A549 (cell line): ENCODE results near the gene GABRR3.

ENCODE experiments used
- KDM1A ChIP-seq: fragments of 200-600 bp; sonication (generic); IDR thresholded peaks from 2 replicates; pipeline ENCODE4 v1.6.1; 2016; ENCODE audit warnings: low read depth, mild to moderate bottlenecking
- TF ChIP-seq, protein P1 (sequence below): fragments of >200 bp; sonication (Bioruptor Twin); formaldehyde crosslinking; IDR thresholded peaks from 3 replicates; pipeline ENCODE4 v1.5.1; 2016

DNA sequence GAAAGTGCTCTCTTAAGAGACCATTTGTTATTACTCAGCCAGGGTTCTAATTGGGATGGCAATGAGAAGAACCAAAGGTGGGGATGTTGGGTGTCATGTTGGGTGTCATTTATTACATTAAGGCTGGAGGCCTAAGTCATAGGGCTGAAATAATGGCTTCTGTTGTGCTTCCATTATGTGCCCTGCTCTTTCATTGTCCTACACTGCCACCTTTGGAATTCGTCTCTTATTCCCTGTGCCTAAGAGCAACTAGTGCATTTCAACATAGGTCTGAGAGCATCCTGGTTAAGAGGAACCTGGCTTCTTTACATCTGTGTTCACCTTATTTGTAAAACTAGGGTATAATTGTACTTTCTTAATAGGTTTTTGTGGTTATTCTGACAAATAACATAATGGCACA, 95.1 kb downstream of the GABRR3 start:
- TF ChIP-seq, protein P1, sequence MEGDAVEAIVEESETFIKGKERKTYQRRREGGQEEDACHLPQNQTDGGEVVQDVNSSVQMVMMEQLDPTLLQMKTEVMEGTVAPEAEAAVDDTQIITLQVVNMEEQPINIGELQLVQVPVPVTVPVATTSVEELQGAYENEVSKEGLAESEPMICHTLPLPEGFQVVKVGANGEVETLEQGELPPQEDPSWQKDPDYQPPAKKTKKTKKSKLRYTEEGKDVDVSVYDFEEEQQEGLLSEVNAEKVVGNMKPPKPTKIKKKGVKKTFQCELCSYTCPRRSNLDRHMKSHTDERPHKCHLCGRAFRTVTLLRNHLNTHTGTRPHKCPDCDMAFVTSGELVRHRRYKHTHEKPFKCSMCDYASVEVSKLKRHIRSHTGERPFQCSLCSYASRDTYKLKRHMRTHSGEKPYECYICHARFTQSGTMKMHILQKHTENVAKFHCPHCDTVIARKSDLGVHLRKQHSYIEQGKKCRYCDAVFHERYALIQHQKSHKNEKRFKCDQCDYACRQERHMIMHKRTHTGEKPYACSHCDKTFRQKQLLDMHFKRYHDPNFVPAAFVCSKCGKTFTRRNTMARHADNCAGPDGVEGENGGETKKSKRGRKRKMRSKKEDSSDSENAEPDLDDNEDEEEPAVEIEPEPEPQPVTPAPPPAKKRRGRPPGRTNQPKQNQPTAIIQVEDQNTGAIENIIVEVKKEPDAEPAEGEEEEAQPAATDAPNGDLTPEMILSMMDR, result no peak
- no peak for TF ChIP-seq KDM1A
